ENCODE results near the gene AFMID. TPM values are rescaled to one million over a fixed set of nuclear protein-coding genes. Genes with fewer than 3 reads are reported as not detected.

Gene AFMID
- polyA plus RNA-seq, 1 experiment = 28.0 TPM

- no peak for TF ChIP-seq CTCF (IDR thresholded peaks at IDR 0.05; ENCODE audit: insufficient read depth, low read depth, low read length)
- ChIA-PET CTCF (interaction anchor here (2.5 kb wide), 2 partner anchors 14 kb away, joined by 11 to 13 read pairs; no protein-coding TSS in a partner anchor), POLR2A (no interaction called here)
- Histone ChIP-seq H3K36me3 (ENCODE audit: control insufficient read depth, insufficient read depth, low read length) (no peaks in the 10 kb centered on the region), H3K4me3 (ENCODE audit: low read depth, low read length) (no peak overlapping the region), H3K27me3 (ENCODE audit: control insufficient read depth, insufficient read depth, low read length) (peaks cover 17% of the 10 kb centered on the region)
- no peak for DNase-seq (ENCODE audit: low read depth)
Measured at GRCh38 chr17:78236362-78237127, 49.4 kb downstream of the AFMID start.

GRCh38 chr17:78237401-78238012, 50.3 kb downstream of the AFMID start:
- ChIA-PET POLR2A (no interaction called here), CTCF (interaction anchor here (1.0 to 2.5 kb wide), 3 partner anchors 9 to 13 kb away, joined by 3 to 11 read pairs (median 3); no protein-coding TSS in a partner anchor)
- Histone ChIP-seq H3K36me3 (ENCODE audit: control insufficient read depth, insufficient read depth, low read length) (no peaks in the 10 kb centered on the region), H3K27me3 (ENCODE audit: control insufficient read depth, insufficient read depth, low read length) (peaks cover 10% of the 10 kb centered on the region), H3K4me3 (ENCODE audit: low read depth, low read length) (no peak overlapping the region)
- no peak for TF ChIP-seq CTCF (IDR thresholded peaks at IDR 0.05; ENCODE audit: insufficient read depth, low read depth, low read length)
- no peak for DNase-seq (ENCODE audit: low read depth)

DNA sequence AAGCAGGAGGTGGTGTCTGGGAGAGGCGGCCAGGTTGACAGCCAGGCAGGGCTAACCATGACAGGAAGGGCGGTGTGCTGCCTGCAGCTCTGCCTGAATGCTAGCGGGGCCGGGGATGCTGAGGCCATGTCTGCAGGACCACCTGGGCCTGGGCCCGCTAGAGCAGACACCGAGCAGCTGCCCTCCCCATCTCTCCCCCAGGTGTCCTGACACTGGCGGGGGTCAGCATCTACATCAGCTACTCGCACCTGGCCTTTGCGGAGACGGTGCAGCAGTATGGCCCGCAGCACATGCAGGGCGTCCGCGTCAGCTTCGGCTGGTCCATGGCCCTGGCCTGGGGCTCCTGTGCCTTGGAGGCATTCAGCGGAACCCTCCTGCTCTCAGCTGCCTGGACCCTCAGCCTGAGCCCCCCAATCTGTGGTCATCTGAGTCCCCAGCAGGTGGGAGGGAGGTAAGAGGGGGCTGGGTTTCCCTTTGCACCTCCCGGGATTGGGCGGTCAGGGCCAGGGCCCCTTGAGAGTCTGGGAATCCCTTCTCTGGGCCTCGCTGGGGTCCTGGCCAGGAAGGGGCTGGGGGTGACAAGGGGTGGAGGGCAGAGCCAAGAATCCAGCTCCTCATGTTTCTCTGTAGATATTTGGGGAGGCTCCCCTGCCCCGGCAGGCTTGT, 51.8 kb downstream of the AFMID start:
- Histone ChIP-seq H3K36me3 (ENCODE audit: control insufficient read depth, insufficient read depth, low read length) (no peaks in the 10 kb centered on the region), H3K27me3 (ENCODE audit: control insufficient read depth, insufficient read depth, low read length) (peaks cover 2% of the 10 kb centered on the region; the same call in 1 of the 2 replicates), H3K4me3 (ENCODE audit: low read depth, low read length) (no peak overlapping the region)
- no peak for DNase-seq (ENCODE audit: low read depth)
- CTCF ChIA-PET = interaction anchor here (1.2 to 2.5 kb wide), 2 partner anchors 11 kb away, joined by 3 to 11 read pairs; no protein-coding TSS in a partner anchor
- TF ChIP-seq CTCF (IDR thresholded peaks at IDR 0.05; ENCODE audit: insufficient read depth, low read depth, low read length) = no peak
- POLR2A ChIA-PET = no interaction called here

GRCh38 chr17:78239489-78239931, 52.3 kb downstream of the AFMID start:
- no peak for TF ChIP-seq CTCF (IDR thresholded peaks at IDR 0.05; ENCODE audit: insufficient read depth, low read depth, low read length)
- DNase-seq (ENCODE audit: low read depth) = no peak
- POLR2A ChIA-PET = no interaction called here
- Histone ChIP-seq H3K4me3 (ENCODE audit: low read depth, low read length) (no peak overlapping the region), H3K36me3 (ENCODE audit: control insufficient read depth, insufficient read depth, low read length) (no peaks in the 10 kb centered on the region), H3K27me3 (ENCODE audit: control insufficient read depth, insufficient read depth, low read length) (no peaks in the 10 kb centered on the region)
- CTCF ChIA-PET = interaction anchor here (2.5 to 3.6 kb wide), 2 partner anchors 11 kb away, joined by 11 to 21 read pairs; no protein-coding TSS in a partner anchor

Data from BJ (cell line).